Glutamatergic neuron (in vitro differentiated cells): Measurements from ENCODE around the gene DNM3. TPM values are rescaled to one million over a fixed set of nuclear protein-coding genes. Genes with fewer than 3 reads are reported as not detected.

ENCODE experiments used
- DNase-seq: peaks from one replicate; pipeline ENCODE4 v3.0.0; 2022
- H3K27ac Mint-ChIP-seq: one replicate; pipeline ENCODE4 v1.8.0; 2020; ENCODE audit warnings: mild to moderate bottlenecking, mixed read lengths, inconsistent platforms; ENCODE audit not compliant: unreplicated experiment
- H3K27me3 Mint-ChIP-seq: one replicate; pipeline ENCODE4 v1.8.0; 2020; ENCODE audit warnings: mild to moderate bottlenecking, moderate library complexity, mixed read lengths, inconsistent platforms; ENCODE audit not compliant: unreplicated experiment
- H3K36me3 Mint-ChIP-seq: one replicate; pipeline ENCODE4 v1.8.0; 2020; ENCODE audit warnings: mild to moderate bottlenecking, mixed read lengths, inconsistent platforms; ENCODE audit not compliant: unreplicated experiment
- H3K4me1 Mint-ChIP-seq: one replicate; pipeline ENCODE4 v1.8.0; 2020; ENCODE audit warnings: mild to moderate bottlenecking, low read depth, mixed read lengths, inconsistent platforms; ENCODE audit not compliant: unreplicated experiment
- H3K4me3 Mint-ChIP-seq: one replicate; pipeline ENCODE4 v1.8.0; 2020; ENCODE audit warnings: mild to moderate bottlenecking, mixed read lengths, inconsistent platforms; ENCODE audit not compliant: unreplicated experiment
- H3K9me3 Mint-ChIP-seq: one replicate; pipeline ENCODE4 v1.8.0; 2020; ENCODE audit warnings: mild to moderate bottlenecking, moderate library complexity, mixed read lengths, inconsistent platforms; ENCODE audit not compliant: unreplicated experiment
- CTCF ChIP-seq: fragments of 200-600 bp; sonication (generic); IDR thresholded peaks from one replicate; pipeline ENCODE4 v1.5.0; 2021; ENCODE audit not compliant: partially characterized antibody, unreplicated experiment
- total RNA-seq: library from RNA; stranded (reverse); fragmentation: NEBNext Ultra II Directional; extraction: Animal tissue kit (Norgen Biotek cat#: 25700); gene quantifications from one replicate; pipeline ENCODE4 v1.2.1, GENCODE V29; 2021; ENCODE audit not compliant: unreplicated experiment

The DNM3 gene
- total RNA-seq, 1 donor from 2014 or later = 11.4 TPM

- no peak overlapping the region for H3K4me3 Mint-ChIP-seq
- H3K9me3 Mint-ChIP-seq = no peaks in the 10 kb centered on the region
- H3K36me3 Mint-ChIP-seq = no peaks in the 10 kb centered on the region
- H3K27me3 Mint-ChIP-seq = no peaks in the 10 kb centered on the region
- no peak overlapping the region for H3K27ac Mint-ChIP-seq
- DNase-seq = no peak
- H3K4me1 Mint-ChIP-seq = no peaks in the 10 kb centered on the region
- no peak for TF ChIP-seq CTCF
These were observed 27.0 kb downstream of the DNM3 start for GRCh38 chr1:171868217-171868803.

DNA sequence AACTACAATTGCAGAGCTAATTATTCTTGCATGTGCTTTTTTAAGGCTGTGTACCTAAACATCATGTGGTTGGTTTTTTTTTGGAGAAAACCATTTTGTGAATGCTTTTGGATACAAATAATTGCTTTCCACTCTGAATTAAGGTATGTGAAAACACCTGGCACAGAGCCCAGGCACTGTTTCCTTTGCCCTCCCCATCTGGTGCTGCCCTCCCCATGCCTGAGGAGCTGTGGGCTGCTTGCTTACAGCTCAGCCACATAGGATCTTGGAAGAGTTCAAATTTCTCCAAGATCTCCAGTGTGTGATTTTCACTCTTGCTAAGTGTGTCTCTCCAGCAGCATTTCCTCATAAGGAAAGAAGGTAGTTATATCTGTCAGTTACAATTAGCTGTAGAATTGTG, 27.8 kb downstream of the DNM3 start:
- Mint-ChIP-seq H3K36me3 (no peaks in the 10 kb centered on the region), H3K4me1 (no peaks in the 10 kb centered on the region), H3K27me3 (no peaks in the 10 kb centered on the region), H3K4me3 (no peak overlapping the region), H3K27ac (no peak overlapping the region), H3K9me3 (no peaks in the 10 kb centered on the region)
- TF ChIP-seq CTCF = no peak
- no peak for DNase-seq

DNA sequence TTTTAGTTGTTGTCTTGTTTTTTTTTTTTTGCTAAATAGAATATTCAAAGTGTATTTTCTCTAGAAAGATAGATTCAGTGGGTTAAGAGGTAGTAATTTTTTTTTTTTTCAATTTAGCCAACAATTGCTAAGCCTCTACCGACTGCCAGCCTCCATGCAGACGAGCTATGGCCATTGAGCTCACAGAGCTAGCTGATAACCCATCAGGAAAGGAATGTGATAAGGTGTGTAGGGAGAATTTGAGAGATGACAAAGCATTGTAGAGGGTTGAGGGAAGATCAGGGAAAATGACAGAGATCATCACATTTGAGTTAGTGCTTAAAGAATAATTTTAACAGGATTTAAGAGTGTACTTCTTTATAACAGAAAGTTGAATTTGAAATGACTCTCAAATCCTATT, 30.6 kb downstream of the DNM3 start:
- H3K4me1 Mint-ChIP-seq = no peaks in the 10 kb centered on the region
- no peak overlapping the region for H3K27ac Mint-ChIP-seq
- H3K4me3 Mint-ChIP-seq = no peak overlapping the region
- no peak for TF ChIP-seq CTCF
- H3K36me3 Mint-ChIP-seq = no peaks in the 10 kb centered on the region
- no peaks in the 10 kb centered on the region for H3K27me3 Mint-ChIP-seq
- DNase-seq = no peak
- no peaks in the 10 kb centered on the region for H3K9me3 Mint-ChIP-seq

GRCh38 chr1:171872430-171872829, 31.1 kb downstream of the DNM3 start:
- Mint-ChIP-seq H3K9me3 (no peaks in the 10 kb centered on the region), H3K36me3 (no peaks in the 10 kb centered on the region), H3K27me3 (no peaks in the 10 kb centered on the region), H3K27ac (no peak overlapping the region), H3K4me3 (no peak overlapping the region), H3K4me1 (no peaks in the 10 kb centered on the region)
- DNase-seq = no peak
- no peak for TF ChIP-seq CTCF

- no peak overlapping the region for H3K27ac Mint-ChIP-seq
- H3K36me3 Mint-ChIP-seq = no peaks in the 10 kb centered on the region
- TF ChIP-seq CTCF = no peak
- H3K4me1 Mint-ChIP-seq = no peaks in the 10 kb centered on the region
- no peak overlapping the region for H3K4me3 Mint-ChIP-seq
- no peak for DNase-seq
- no peaks in the 10 kb centered on the region for H3K27me3 Mint-ChIP-seq
- no peaks in the 10 kb centered on the region for H3K9me3 Mint-ChIP-seq
These were observed 32.4 kb downstream of the DNM3 start for GRCh38 chr1:171873664-171874063.
